ENCODE results near the gene C1orf159.

Gene C1orf159

DNA sequence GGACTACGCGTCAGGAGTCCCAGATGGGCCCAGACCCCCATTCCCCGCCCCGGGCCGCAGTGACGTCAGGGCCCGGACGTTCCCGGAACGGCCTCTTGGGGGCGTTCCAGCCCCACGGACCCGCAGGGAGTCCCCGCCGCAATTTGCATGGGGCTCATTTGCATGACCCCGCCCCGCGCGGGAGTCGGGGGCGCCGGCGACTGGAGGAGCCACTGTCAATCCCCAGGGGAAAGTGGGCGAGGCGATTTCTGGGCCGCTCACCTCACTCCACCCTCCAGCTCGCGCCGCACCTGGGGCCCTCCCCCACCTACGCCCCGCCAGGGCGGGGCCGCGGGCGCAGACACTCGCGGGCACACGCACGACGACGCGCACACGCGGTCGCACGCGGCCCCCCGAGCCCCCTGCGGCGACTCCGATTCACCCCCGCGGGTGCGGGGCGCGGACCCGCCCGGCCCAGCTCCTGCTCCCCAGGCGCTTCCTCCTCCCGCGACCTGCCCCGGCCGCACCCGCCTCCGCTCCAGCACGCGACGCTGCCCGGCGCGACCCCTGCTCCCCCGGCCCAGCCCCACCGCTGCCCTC lies 82.8 kb downstream of the C1orf159 start:
- peak; percentile 51 for DNase-seq

DNA sequence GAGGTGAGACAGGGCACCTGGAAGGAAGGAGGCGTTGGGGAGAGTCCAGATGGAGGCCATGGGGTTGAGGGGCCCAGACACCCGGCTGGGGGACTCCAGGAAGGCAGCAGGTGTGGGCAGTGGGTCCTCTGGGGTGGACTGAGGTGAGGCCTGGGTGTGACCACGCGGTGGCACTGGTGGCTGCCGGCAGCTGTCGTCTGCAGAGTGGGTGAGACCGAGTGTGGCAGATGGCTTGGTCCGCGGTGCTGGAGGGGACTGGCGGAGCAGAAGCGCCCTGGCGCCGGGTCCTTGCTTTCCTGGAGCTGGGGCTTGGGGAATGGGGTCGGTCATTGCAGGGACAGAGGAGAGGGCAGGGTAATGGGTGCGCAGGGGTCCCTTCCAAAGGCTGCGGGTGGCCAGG lies 83.5 kb downstream of the C1orf159 start:
- no peak for DNase-seq

Data from NCI-H1417 treated with DMSO at 0.1 percent for 48 hours (cell line).